HepG2 (cell line): ENCODE results near the gene NONO. TPM values are rescaled to one million over a fixed set of nuclear protein-coding genes. Genes with fewer than 3 reads are reported as not detected.

Source experiments
- EHMT2 ChIP-seq: fragments of 200-600 bp; sonication (generic); IDR thresholded peaks from 2 replicates; pipeline ENCODE4 v1.7.0; 2017; ENCODE audit warnings: antibody characterized with exemption, low read depth, low read length, borderline replicate concordance
- MLX ChIP-seq: IDR thresholded peaks from 2 replicates; pipeline ENCODE4 v1.6.1; 2016
- SIN3B ChIP-seq: fragments of 150-350 bp; IDR thresholded peaks from 2 replicates; pipeline ENCODE4 v1.6.1; 2014; ENCODE audit warnings: low read length
- STAG1 ChIP-seq: sonication (generic); formaldehyde crosslinking; IDR thresholded peaks from 2 replicates; pipeline ENCODE4 v1.4.0; 2020; ENCODE audit warnings: missing genetic modification reagents
- TRIM24 ChIP-seq: sonication (generic); formaldehyde crosslinking; IDR thresholded peaks from 2 replicates; pipeline ENCODE4 v1.8.0; 2022; ENCODE audit warnings: mild to moderate bottlenecking, missing genetic modification reagents
- ZBTB46 ChIP-seq: sonication (generic); formaldehyde crosslinking; IDR thresholded peaks from 2 replicates; pipeline ENCODE4 v1.4.0; 2020; ENCODE audit warnings: mild to moderate bottlenecking, missing genetic modification reagents, borderline replicate concordance
- ZNF142 ChIP-seq: sonication (generic); formaldehyde crosslinking; IDR thresholded peaks from 2 replicates; pipeline ENCODE4 v1.4.0; 2020; ENCODE audit warnings: missing genetic modification reagents
- ZNF251 ChIP-seq: sonication (generic); formaldehyde crosslinking; IDR thresholded peaks from 2 replicates; pipeline ENCODE4 v1.9.0; 2021; ENCODE audit warnings: mild to moderate bottlenecking, missing genetic modification reagents
- ZNF263 ChIP-seq: sonication (generic); formaldehyde crosslinking; IDR thresholded peaks from 2 replicates; pipeline ENCODE4 v1.4.0; 2020; ENCODE audit warnings: missing genetic modification reagents
- ZNF318 ChIP-seq: sonication (generic); formaldehyde crosslinking; IDR thresholded peaks from 2 replicates; pipeline ENCODE4 v1.4.0; 2020; ENCODE audit warnings: mild to moderate bottlenecking, missing genetic modification reagents
- ZNF414 ChIP-seq: sonication (generic); formaldehyde crosslinking; IDR thresholded peaks from 2 replicates; pipeline ENCODE4 v1.5.0; 2020; ENCODE audit warnings: missing genetic modification reagents
- polyA plus RNA-seq, 8 experiments: library from polyadenylated mRNA; depleted of rRNA in 3 of 8; stranded (reverse) in 7 of 8; unstranded in 1 of 8; fragments of >200 nt; fragmentation: Illumina TruSeq in 4 of 8; extraction: Trizol in 4 of 8; gene quantifications; 2 replicates each; pipeline versions ENCODE4 v1.2.1 to v1.2.3, GENCODE V29; 2011 to 2016; ENCODE audit warnings: low read depth in 4 of 8, missing spikeins in 1 of 8, mixed read lengths in 1 of 8; ENCODE audit not compliant: insufficient read depth in 1 of 8
- total RNA-seq, 5 experiments: library from RNA; depleted of rRNA; stranded (reverse); fragments of >200 nt; fragmentation: Illumina TruSeq; extraction: Trizol; gene quantifications; 2 replicates each; pipeline ENCODE4 v1.2.3, GENCODE V29; 2016; ENCODE audit warnings: low read depth in 1 of 5

The NONO gene
- total and polyA plus RNA-seq, 2 of the 13 experiments (the other 11 are each of a cell fraction or from before 2014, with no cell fraction given), result 408 to 605 TPM

GRCh38 chrX:71283403-71284143 is at the start of gene NONO (continued):
- TF ChIP-seq SIN3B (no peak), STAG1 (CRISPR knock-in tag) (0 out of 2 replicates have a peak, but pooled peaks have one; percentile 4), ZNF414 (CRISPR knock-in tag) (no peak), ZNF318 (CRISPR knock-in tag) (no peak), MLX (CRISPR knock-in tag) (no peak), TRIM24 (CRISPR knock-in tag) (no peak), ZNF263 (CRISPR knock-in tag) (no peak), ZNF251 (CRISPR knock-in tag) (no peak), EHMT2 (no peak), ZNF142 (CRISPR knock-in tag) (0 out of 2 replicates have a peak, but pooled peaks have one; percentile 42), ZBTB46 (CRISPR knock-in tag) (no peak)
